Left ventricle myocardium superior (tissue), 1 donor: ENCODE data around the gene HPN. TPM values are rescaled to one million over a fixed set of nuclear protein-coding genes. Genes with fewer than 3 reads are reported as not detected.

Source experiments
- ATAC-seq: fragments of 200-7000 bp; cut with Tn5 transposase; one replicate; pipeline ENCODE4 v1.9.1; 2020; ENCODE audit warnings: mild to moderate bottlenecking, moderate library complexity
- DNase-seq: peaks from one replicate; pipeline ENCODE4 v3.0.0-alpha.2; 2020
- intact Hi-C: fragments of 100-400 bp; cut with micrococcal nuclease; formaldehyde crosslinking; loops from one replicate; pipeline ENCODE4 v1.11.0; 2022
- total RNA-seq: library from RNA; stranded (reverse); fragmentation: NEBNext Ultra II Directional; extraction: Animal tissue kit (Norgen Biotek cat#: 25700); gene quantifications from one replicate; pipeline ENCODE4 v1.2.1, GENCODE V29; 2021
- donor health status: DM: no; HTN: yes; CAD: no; lungs with severe emphysema.

The HPN gene
- total RNA-seq, 1 donor from 2014 or later, result 9.8 TPM

GRCh38 chr19:35073941-35074340 lies 32.4 kb downstream of the HPN start:
- intact Hi-C loops, result no loop called here
- no peak for ATAC-seq

GRCh38 chr19:35074426-35075201 lies 33.1 kb downstream of the HPN start:
- ATAC-seq, result no peak
- no peak for DNase-seq
- intact Hi-C loops, result no loop called here

More at GRCh38 chr19:35073941-35074340, 32.4 kb downstream of the HPN start:
- no peak for DNase-seq

GRCh38 chr19:35075202-35076025 lies 33.9 kb downstream of the HPN start:
- intact Hi-C loops, result no loop called here
- ATAC-seq, result no peak
- DNase-seq, result no peak

GRCh38 chr19:35076026-35076370 lies 34.5 kb downstream of the HPN start:
- intact Hi-C loops, result no loop called here
- ATAC-seq, result no peak
- DNase-seq, result no peak

GRCh38 chr19:35076657-35077056 lies 35.1 kb downstream of the HPN start:
- ATAC-seq (no peak), DNase-seq (no peak)
- intact Hi-C loops, result no loop called here

- intact Hi-C loops, result no loop called here
- ATAC-seq, result no peak
- no peak for DNase-seq
Observed at GRCh38 chr19:35077411-35078223, 36.1 kb downstream of the HPN start.

- intact Hi-C loops, result no loop called here
- no peak for DNase-seq
- no peak for ATAC-seq
Observed at GRCh38 chr19:35079826-35080225, 38.3 kb downstream of the HPN start.

- ATAC-seq (no peak), DNase-seq (no peak)
- intact Hi-C loops, result no loop called here
Observed at GRCh38 chr19:35080613-35081170, 39.2 kb downstream of the HPN start.

- intact Hi-C loops, result no loop called here
- ATAC-seq, result no peak
Observed at GRCh38 chr19:35081201-35081600, 39.7 kb downstream of the HPN start.

GRCh38 chr19:35083691-35084508 lies 42.4 kb downstream of the HPN start:
- intact Hi-C loops, result no loop called here
- no peak for ATAC-seq
- DNase-seq, result no peak

More at GRCh38 chr19:35081201-35081600, 39.7 kb downstream of the HPN start:
- no peak for DNase-seq

- ATAC-seq (no peak), DNase-seq (no peak)
- intact Hi-C loops, result no loop called here
Observed at GRCh38 chr19:35084509-35084762, 42.9 kb downstream of the HPN start.

- no peak for DNase-seq
- no peak for ATAC-seq
- intact Hi-C loops, result no loop called here
Observed at GRCh38 chr19:35085947-35086346, 44.4 kb downstream of the HPN start.

GRCh38 chr19:35086455-35086854 lies 44.9 kb downstream of the HPN start:
- DNase-seq (no peak), ATAC-seq (no peak)
- intact Hi-C loops, result no loop called here

GRCh38 chr19:35087393-35087792 lies 45.9 kb downstream of the HPN start:
- DNase-seq (no peak), ATAC-seq (no peak)
- intact Hi-C loops, result no loop called here

- intact Hi-C loops, result no loop called here
- no peak for DNase-seq
- no peak for ATAC-seq
Observed at GRCh38 chr19:35088131-35088913, 46.8 kb downstream of the HPN start.

GRCh38 chr19:35089554-35089953 lies 48.0 kb downstream of the HPN start:
- ATAC-seq (no peak), DNase-seq (no peak)
- intact Hi-C loops, result no loop called here

GRCh38 chr19:35090160-35090505 lies 48.6 kb downstream of the HPN start:
- intact Hi-C loops, result no loop called here
- DNase-seq (no peak), ATAC-seq (no peak)

GRCh38 chr19:35090506-35091214 lies 49.1 kb downstream of the HPN start:
- ATAC-seq (peak; percentile 94), DNase-seq (no peak)
- intact Hi-C loops, result no loop called here
